Thyroid gland (tissue), 4 donors: ENCODE data around the gene ARHGEF3.

Experiments used
- POLR2A ChIP-seq, 2 donors: fragments of 450-650 bp; IDR thresholded peaks; one replicate each; pipeline ENCODE4 v1.6.1; 2017; ENCODE audit warnings: antibody characterized with exemption in 2 of 2, mild to moderate bottlenecking in 2 of 2, moderate library complexity in 1 of 2
- TF ChIP-seq, protein P1 (sequence below), 6 experiments: fragments of 200-600 bp in 3 of 6; fragments of 450-650 bp in 3 of 6; sonication (generic) in 3 of 6; IDR thresholded peaks; one replicate each; pipeline ENCODE4 v1.5.1; 2016 to 2019; ENCODE audit warnings: antibody characterized with exemption in 6 of 6, mild to moderate bottlenecking in 2 of 6, inconsistent platforms in 1 of 6, moderate library complexity in 1 of 6

- TF ChIP-seq, protein P1, sequence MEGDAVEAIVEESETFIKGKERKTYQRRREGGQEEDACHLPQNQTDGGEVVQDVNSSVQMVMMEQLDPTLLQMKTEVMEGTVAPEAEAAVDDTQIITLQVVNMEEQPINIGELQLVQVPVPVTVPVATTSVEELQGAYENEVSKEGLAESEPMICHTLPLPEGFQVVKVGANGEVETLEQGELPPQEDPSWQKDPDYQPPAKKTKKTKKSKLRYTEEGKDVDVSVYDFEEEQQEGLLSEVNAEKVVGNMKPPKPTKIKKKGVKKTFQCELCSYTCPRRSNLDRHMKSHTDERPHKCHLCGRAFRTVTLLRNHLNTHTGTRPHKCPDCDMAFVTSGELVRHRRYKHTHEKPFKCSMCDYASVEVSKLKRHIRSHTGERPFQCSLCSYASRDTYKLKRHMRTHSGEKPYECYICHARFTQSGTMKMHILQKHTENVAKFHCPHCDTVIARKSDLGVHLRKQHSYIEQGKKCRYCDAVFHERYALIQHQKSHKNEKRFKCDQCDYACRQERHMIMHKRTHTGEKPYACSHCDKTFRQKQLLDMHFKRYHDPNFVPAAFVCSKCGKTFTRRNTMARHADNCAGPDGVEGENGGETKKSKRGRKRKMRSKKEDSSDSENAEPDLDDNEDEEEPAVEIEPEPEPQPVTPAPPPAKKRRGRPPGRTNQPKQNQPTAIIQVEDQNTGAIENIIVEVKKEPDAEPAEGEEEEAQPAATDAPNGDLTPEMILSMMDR (IDR thresholded peaks at IDR 0.05): no peak
- TF ChIP-seq POLR2A (IDR thresholded peaks at IDR 0.05): no peak
Measured at GRCh38 chr3:56693750-56694149, 108.0 kb downstream of the ARHGEF3 start.
